Mammary epithelial cell (primary cell): ENCODE results near the gene PC.

Experiments
- CTCF ChIP-seq, 2 donors: IDR thresholded peaks in 1 of 2; conservative IDR thresholded peaks in 1 of 2; 2 replicates each; pipeline ENCODE4 v1.5.1; 2011 to 2012; ENCODE audit warnings: inconsistent platforms in 2 of 2, low read length in 2 of 2, mild to moderate bottlenecking in 2 of 2, control low read depth in 1 of 2, low read depth in 1 of 2; ENCODE audit not compliant: insufficient read depth in 1 of 2; ENCODE audit errors: extremely low read depth in 1 of 2
- EZH2 ChIP-seq: IDR thresholded peaks from 2 replicates; pipeline ENCODE4 v1.6.1; 2012; ENCODE audit warnings: low read length, inconsistent platforms, borderline replicate concordance

DNA sequence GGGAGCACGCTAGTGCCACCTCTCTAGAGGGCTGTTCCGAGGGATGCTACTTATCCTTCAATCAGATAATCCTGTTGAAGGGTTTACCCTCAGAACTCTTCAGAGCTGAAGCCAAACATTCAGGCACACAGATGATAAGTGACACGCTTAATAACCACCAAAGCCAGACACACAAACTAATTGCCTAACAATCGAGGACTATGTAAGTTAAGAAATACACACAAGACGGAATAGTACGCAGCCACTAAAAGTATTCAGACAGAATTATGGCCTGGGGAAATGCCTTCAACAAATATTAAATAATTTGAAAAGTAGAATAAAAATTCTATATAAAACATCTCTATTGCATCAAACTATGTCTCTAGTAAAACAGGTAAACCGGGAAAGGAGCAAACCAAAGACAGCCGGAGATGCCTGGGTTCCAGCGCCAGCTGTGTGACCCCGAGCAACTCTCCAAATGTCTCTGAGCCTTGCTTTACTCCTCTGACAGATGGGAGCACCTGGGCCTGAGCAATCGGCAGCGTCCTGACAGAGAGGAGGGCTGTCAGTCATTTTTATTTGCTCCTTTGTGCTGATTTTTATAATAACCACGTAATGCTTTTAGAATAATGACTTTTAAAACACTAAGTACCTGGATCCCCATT is 90.0 kb downstream of the PC start:
- TF ChIP-seq CTCF (conservative IDR thresholded peaks at IDR 0.05 in 1 of 2, IDR thresholded peaks at IDR 0.05 in 1 of 2; ENCODE audit: extremely low read depth in 1 of 2, insufficient read depth in 1 of 2, low read depth in 1 of 2, low read length in 2 of 2) = no peak
- TF ChIP-seq EZH2 = no peak
